ENCODE measurements around the gene MEIS1. TPM values are rescaled to one million over a fixed set of nuclear protein-coding genes. Genes with fewer than 3 reads are reported as not detected.
A peak's percentile ranks its signal among the peaks of the same experiment; 100 is the strongest.

Gene MEIS1
- total RNA-seq, 1 experiment from 2014 or later: 0.66 TPM

- H3K18ac ChIP-seq (ENCODE audit: insufficient read length, low read depth, low read length): no peak overlapping the region
- no peak overlapping the region for H3K56ac ChIP-seq (ENCODE audit: insufficient read length, low read depth, low read length)
- no peak overlapping the region for H2BK120ac ChIP-seq (ENCODE audit: low read depth, low read length, poor library complexity, severe bottlenecking)
- no peak overlapping the region for H4K5ac ChIP-seq (ENCODE audit: insufficient read length, low read depth, low read length)
- Mint-ChIP-seq H3K4me3 (peak overlapping the region in 1 of 2 experiments; percentile 63; a peak in 2 of 5 replicates), H3K27me3 (ENCODE audit: low read depth) (peaks cover 99% of the 10 kb centered on the region), H3K36me3 (ENCODE audit: insufficient read depth in 1 of 3, low read depth in 3 of 3) (no peaks in the 10 kb centered on the region; a peak in 1 of 7 replicates), H3K4me1 (peaks cover 44 to 73% of the 10 kb centered on the region in 2 experiments), H3K9me3 (peaks cover 0 to 7% of the 10 kb centered on the region in 2 experiments; a peak in 3 of 5 replicates), H3K27ac (no peak overlapping the region)
- no peak overlapping the region for H2AFZ ChIP-seq (ENCODE audit: low read length)
- peaks cover 4% of the 10 kb centered on the region for H3K4me1 ChIP-seq (ENCODE audit: insufficient read depth, low read length)
- no peak overlapping the region for H3T11ph ChIP-seq (ENCODE audit: low read length)
- H4K91ac ChIP-seq (ENCODE audit: insufficient read length, low read depth, low read length): no peak overlapping the region
- no peak overlapping the region for H2BK5ac ChIP-seq (ENCODE audit: insufficient read length, low read length)
- H3K79me2 ChIP-seq (ENCODE audit: insufficient read depth, low read length): no peaks in the 10 kb centered on the region
- H3K4ac ChIP-seq (ENCODE audit: low read depth, low read length): no peak overlapping the region
- H3K4me2 ChIP-seq (ENCODE audit: insufficient read depth, insufficient read length, low read length): peak overlapping the region; percentile 26
- no peaks in the 10 kb centered on the region for H3K79me1 ChIP-seq (ENCODE audit: insufficient read depth, low read depth, low read length, poor library complexity, severe bottlenecking)
- no peaks in the 10 kb centered on the region for H3K9me3 ChIP-seq (ENCODE audit: control insufficient read depth, low read depth, low read length)
- no peak overlapping the region for H3K14ac ChIP-seq (ENCODE audit: insufficient read depth, low read length)
- no peak overlapping the region for H4K8ac ChIP-seq (replicated peaks; ENCODE audit: insufficient read length, low read depth, low read length)
- peaks cover 80% of the 10 kb centered on the region for H3K27me3 ChIP-seq (ENCODE audit: insufficient read depth, low read length)
- no peak overlapping the region for H2AK5ac ChIP-seq (ENCODE audit: insufficient read length, low read length)
- no peak overlapping the region for H2BK20ac ChIP-seq (ENCODE audit: low read depth, low read length, poor library complexity, severe bottlenecking)
- no peak overlapping the region for H2BK12ac ChIP-seq (ENCODE audit: insufficient read length, low read depth, low read length)
- WGBS (ENCODE audit: extremely low coverage, insufficient read length, low lambda C conversion rate): no CpG with 5 or more reads among the region's 22 CpGs
- H2BK15ac ChIP-seq (ENCODE audit: low read depth, low read length): no peak overlapping the region
- DNase-seq: no peak
- H3K27ac ChIP-seq (ENCODE audit: insufficient read length, low read depth, low read length): no peak overlapping the region
- H3K23ac ChIP-seq (ENCODE audit: insufficient read length, low read depth, low read length): no peak overlapping the region
- H3K9ac ChIP-seq (ENCODE audit: extremely low read depth, insufficient read length, low read length): no peak overlapping the region
- no peak for TF ChIP-seq CTCF (conservative IDR thresholded peaks at IDR 0.05)
- peaks cover 29% of the 10 kb centered on the region for H3K23me2 ChIP-seq (ENCODE audit: insufficient read length, low read depth, low read length, poor library complexity, severe bottlenecking)
- no peaks in the 10 kb centered on the region for H4K20me1 ChIP-seq (ENCODE audit: control insufficient read depth, insufficient read depth, insufficient read length)
These were observed 3.0 kb downstream of the MEIS1 start for GRCh38 chr2:66437691-66438497.

All from H9 (cell line).